Activated T-cell treated with anti-CD3 and anti-CD28 coated beads, Interleukin-2, amount 50 U/mL, for 1 hour (primary cell): Measurements from ENCODE around the gene LRRN4CL.
"Not testable (repeated sequence)": the region's sequence is repeated elsewhere in the genome, so short reads cannot be mapped to it uniquely, and the experiment has no call there.

Source experiments
- DNase-seq: peaks from one replicate; pipeline ENCODE4 v3.0.0-alpha.2; 2020

The LRRN4CL gene

GRCh38 chr11:62709247-62710000, 20.1 kb upstream of the LRRN4CL start:
- peak; percentile 95 for DNase-seq

- DNase-seq, result peak; percentile 63
Measured at GRCh38 chr11:62708793-62709192, 19.5 kb upstream of the LRRN4CL start.

- peak; percentile 23 for DNase-seq
Measured at GRCh38 chr11:62708392-62708791, 19.1 kb upstream of the LRRN4CL start.

- no peak for DNase-seq
Measured at GRCh38 chr11:62707277-62707861, 18.0 kb upstream of the LRRN4CL start, which contains the start of the genes BSCL2 and GNG3. Gene BSCL2, minus strand, starts transcription at chr11:62707424. Its CDS starts 229 bp downstream, at chr11:62707195. Gene GNG3, plus strand, starts transcription at chr11:62707676. Its CDS starts 620 bp downstream, at chr11:62708296.

GRCh38 chr11:62706850-62707247, 17.5 kb upstream of the LRRN4CL start:
- DNase-seq, result no peak

GRCh38 chr11:62705880-62706849, 16.8 kb upstream of the LRRN4CL start:
- peak; percentile 96 for DNase-seq

- no peak for DNase-seq
Measured at GRCh38 chr11:62705413-62705812, 16.1 kb upstream of the LRRN4CL start.

GRCh38 chr11:62703921-62704320, 14.6 kb upstream of the LRRN4CL start:
- DNase-seq, result not testable (repeated sequence)

GRCh38 chr11:62702246-62702645, 12.9 kb upstream of the LRRN4CL start:
- DNase-seq, result no peak

GRCh38 chr11:62694455-62695167, 5.3 kb upstream of the LRRN4CL start:
- DNase-seq, result peak; percentile 74

- DNase-seq, result not testable (repeated sequence)
Measured at GRCh38 chr11:62693624-62694023, 4.3 kb upstream of the LRRN4CL start.

GRCh38 chr11:62688491-62688890, 839 bp downstream of the LRRN4CL start:
- no peak for DNase-seq

- DNase-seq, result no peak
Measured at GRCh38 chr11:62687508-62688396, 1.6 kb downstream of the LRRN4CL start.

- no peak for DNase-seq
Measured at GRCh38 chr11:62682518-62682917, 6.8 kb downstream of the LRRN4CL start.

- no peak for DNase-seq
Measured at GRCh38 chr11:62680825-62681240, 8.5 kb downstream of the LRRN4CL start.

GRCh38 chr11:62678770-62679696, 10.3 kb downstream of the LRRN4CL start, which contains the start of gene UBXN1:
Gene UBXN1, minus strand, starts transcription at chr11:62679073. Its CDS starts 150 bp downstream, at chr11:62678923.
- DNase-seq, result peak; percentile 79

GRCh38 chr11:62678433-62678769, 10.9 kb downstream of the LRRN4CL start:
- no peak for DNase-seq

GRCh38 chr11:62677714-62678113, 11.6 kb downstream of the LRRN4CL start:
- DNase-seq, result no peak

- DNase-seq, result no peak
Measured at GRCh38 chr11:62677156-62677555, 12.2 kb downstream of the LRRN4CL start.

GRCh38 chr11:62676698-62677097, 12.6 kb downstream of the LRRN4CL start:
- DNase-seq, result no peak
